ENCODE data around the gene HOXC6.

The HOXC6 gene

GRCh38 chr12:54042970-54043853 is 15.0 kb downstream of the HOXC6 start:
- DNase-seq = no peak

- no peak for DNase-seq
These were observed 16.3 kb downstream of the HOXC6 start for GRCh38 chr12:54044425-54045103.

DNA sequence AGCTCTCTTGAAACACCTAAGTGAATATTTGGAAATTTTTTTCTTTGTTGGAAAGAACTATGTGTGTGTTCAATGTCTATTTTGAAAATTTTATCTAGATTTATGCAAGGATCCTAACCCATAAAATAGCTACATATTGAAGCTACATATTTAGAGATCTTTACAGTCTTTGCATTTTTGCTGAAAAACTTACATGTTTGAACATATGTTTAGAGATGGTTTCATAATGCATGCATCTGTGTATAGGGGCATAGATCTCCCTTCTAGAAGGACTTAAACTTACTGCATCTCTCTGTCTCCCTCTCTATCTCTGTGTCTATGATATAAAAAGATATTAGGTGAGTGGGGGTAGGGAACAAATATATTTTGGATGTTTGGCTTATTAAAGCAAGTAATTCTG is 17.2 kb downstream of the HOXC6 start:
- DNase-seq = no peak

DNA sequence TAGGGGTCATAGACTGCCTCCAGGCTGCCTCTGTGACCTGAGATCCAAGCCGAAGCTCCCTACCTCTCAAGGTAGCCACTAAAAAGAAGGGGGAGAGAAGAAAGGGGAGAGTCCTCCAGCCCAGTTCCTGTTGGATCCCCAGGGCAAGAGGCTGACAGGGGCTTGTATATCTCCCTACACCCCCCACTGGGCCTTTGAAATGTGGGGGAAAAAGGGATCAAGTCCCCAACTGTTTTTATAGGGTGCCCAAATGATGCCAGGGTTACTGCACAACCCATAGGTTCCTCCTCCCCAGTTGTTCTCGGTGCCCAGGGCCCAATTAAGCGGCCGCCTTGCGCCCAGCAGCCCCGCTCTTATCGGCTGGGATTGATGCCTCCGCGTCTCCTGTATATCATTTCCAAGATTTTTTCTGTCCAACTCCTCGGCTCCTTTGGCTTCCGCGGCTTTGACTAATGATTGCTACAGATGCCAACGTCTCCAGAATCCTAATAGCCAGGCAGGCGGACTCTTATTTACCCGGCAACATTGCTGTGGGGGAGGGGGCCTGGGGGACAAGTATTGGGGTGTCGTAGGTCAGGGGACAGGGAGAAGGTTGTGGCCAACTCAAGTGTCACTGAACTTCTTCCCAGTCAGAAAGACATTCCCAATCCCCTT is 17.8 kb downstream of the HOXC6 start:
- no peak for DNase-seq

DNA sequence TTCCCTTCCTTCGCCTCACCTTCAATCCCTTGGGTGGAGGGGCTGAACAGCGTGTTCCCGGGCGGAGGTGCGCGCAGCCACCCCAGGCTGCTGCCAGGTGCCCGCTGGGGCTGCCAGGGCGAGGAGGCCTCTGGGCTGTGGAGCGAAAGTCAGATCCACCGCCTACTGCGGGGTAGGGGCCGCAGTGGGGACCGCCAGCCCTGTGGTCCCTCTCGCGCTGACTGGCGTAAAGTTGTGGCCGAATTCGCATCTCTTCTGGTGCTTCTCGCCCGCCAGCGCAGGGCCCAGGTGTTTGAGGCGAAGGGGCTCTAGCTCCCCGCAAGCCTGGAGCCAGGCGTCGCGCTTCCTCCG is 18.5 kb downstream of the HOXC6 start:
- DNase-seq = no peak

DNA sequence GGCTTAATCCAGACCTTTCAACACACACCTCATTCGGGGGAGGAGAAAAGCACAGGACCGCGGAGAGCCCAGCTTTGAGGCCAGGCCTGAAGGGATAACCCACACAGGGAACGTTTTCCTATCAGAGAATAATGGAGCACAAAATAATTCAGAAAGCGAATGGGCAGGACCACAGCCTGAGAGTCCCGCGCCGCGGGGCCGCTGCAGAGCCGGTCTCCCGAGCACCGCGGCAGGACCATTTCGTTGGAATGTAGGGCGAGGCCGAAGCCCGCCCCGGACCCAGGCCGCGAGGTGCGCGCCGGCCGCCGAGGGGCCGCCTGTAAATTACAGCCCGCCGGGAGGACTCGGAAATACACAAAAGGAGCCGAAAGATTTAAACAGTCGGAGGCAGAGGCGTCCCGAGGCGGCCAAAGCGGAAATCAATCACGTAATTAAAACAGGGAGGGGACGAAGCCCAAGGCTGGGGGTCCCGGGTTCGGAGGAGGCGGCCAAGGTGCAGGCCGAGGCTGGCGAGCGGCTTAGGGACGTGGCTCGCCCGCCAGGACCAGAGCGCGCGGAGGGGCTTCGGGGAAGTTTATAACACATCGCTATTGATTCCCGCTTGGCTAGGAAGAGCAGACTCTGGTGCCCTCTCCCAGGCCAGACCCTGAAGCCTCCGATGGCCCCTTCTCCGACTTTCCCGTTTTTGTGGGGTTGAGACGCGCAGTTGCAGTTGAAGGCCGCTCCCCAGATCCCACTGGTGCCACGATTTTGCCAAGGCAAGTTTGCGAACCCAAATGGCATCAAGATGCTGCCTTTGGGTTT is 19.1 kb downstream of the HOXC6 start:
- no peak for DNase-seq

- no peak for DNase-seq
These were observed 19.7 kb downstream of the HOXC6 start for GRCh38 chr12:54047964-54048303.

- DNase-seq = no peak
These were observed 20.3 kb downstream of the HOXC6 start for GRCh38 chr12:54048406-54049093.

- DNase-seq = no peak
These were observed 20.9 kb downstream of the HOXC6 start for GRCh38 chr12:54049108-54049507.

DNA sequence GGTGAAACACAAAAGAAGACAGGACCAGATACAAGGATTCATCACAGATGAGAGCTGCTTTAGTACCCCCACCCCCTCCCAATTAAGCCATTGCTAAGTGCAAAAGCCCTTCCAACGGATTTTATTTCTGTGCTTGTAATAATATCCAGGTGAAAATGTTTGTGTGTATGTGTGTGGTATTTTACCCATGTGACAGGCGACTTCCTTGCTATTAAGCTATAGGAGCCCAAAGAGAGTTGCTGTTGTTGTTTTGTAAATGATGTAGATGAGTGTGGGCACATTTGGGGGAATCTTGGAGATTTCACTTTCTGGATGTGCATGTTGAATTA is 22.2 kb downstream of the HOXC6 start:
- DNase-seq = no peak

- DNase-seq = no peak
These were observed 23.0 kb downstream of the HOXC6 start for GRCh38 chr12:54051026-54051842.

GRCh38 chr12:54051874-54052437 is 23.7 kb downstream of the HOXC6 start:
- DNase-seq = no peak

DNA sequence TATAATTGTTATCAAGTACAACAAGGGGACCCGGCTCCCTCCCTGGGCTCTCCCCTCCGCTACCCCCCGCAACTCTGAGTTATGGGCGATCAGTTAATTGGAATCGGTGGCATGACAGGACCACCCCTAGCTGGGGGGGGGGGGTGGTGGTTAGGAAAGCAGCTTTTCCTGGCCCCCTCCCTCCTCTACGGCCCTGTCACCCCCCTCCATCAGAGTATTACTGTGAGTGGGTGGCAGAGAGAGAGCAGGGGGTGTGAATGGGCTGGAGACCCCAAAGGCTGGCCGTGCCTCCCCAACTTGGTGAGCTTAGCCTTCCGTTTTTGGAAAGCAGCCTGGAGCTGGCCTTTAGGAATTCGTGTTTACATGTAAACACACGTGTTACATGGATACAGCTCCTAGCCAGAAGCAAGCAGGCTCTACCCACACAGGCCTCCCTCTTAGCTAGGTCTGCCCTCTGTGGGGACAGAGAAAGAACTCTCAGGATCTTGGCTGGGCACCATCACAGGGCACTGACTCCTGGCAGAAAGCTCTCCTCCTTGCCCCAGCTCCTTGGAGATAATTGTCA is 24.3 kb downstream of the HOXC6 start:
- no peak for DNase-seq

GRCh38 chr12:54053003-54053750 is 24.9 kb downstream of the HOXC6 start:
- DNase-seq = no peak

- DNase-seq = no peak
These were observed 25.8 kb downstream of the HOXC6 start, which contains the start of gene HOXC4 for GRCh38 chr12:54053751-54054741. Gene HOXC4, plus strand, starts transcription at chr12:54053835. Its CDS starts 88 bp downstream, at chr12:54053923.

- DNase-seq = no peak
These were observed 26.5 kb downstream of the HOXC6 start for GRCh38 chr12:54054742-54055194.

DNA sequence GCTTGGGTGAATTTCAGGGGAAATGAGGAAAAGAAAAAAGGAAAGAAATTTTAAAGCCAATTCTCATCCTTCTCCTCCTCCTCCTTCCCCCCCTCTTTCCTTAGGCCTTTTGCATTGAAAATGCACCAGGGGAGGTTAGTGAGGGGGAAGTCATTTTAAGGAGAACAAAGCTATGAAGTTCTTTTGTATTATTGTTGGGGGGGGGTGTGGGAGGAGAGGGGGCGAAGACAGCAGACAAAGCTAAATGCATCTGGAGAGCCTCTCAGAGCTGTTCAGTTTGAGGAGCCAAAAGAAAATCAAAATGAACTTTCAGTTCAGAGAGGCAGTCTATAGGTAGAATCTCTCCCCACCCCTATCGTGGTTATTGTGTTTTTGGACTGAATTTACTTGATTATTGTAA is 27.3 kb downstream of the HOXC6 start:
- DNase-seq = no peak

GRCh38 chr12:54056110-54056509 is 27.9 kb downstream of the HOXC6 start:
- no peak for DNase-seq
